ENCODE results near the gene DHRS2.

DNA sequence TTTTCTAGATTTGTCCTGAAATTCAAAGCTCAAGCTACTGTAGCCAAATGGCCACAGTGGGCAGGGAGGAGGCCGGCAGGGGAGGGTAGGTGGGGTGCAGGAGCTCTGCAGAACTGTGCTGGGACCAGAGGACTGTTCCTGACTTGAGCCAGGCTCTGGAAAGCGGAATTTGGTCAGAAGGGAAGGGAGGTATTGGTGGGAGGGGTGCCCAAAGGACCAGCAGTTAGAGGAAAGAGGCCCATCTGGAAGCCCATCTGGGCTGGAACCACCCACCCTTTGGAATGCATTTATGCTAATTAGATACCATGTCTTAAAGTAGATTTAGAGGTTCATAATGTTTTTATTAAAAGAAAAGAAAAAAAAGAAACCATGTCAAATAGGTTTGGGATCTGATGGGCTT is 33.1 kb upstream of the DHRS2 start:
- no peak for TF ChIP-seq POLR2A (IDR thresholded peaks at IDR 0.05)
- TF ChIP-seq, protein P1, sequence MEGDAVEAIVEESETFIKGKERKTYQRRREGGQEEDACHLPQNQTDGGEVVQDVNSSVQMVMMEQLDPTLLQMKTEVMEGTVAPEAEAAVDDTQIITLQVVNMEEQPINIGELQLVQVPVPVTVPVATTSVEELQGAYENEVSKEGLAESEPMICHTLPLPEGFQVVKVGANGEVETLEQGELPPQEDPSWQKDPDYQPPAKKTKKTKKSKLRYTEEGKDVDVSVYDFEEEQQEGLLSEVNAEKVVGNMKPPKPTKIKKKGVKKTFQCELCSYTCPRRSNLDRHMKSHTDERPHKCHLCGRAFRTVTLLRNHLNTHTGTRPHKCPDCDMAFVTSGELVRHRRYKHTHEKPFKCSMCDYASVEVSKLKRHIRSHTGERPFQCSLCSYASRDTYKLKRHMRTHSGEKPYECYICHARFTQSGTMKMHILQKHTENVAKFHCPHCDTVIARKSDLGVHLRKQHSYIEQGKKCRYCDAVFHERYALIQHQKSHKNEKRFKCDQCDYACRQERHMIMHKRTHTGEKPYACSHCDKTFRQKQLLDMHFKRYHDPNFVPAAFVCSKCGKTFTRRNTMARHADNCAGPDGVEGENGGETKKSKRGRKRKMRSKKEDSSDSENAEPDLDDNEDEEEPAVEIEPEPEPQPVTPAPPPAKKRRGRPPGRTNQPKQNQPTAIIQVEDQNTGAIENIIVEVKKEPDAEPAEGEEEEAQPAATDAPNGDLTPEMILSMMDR (IDR thresholded peaks at IDR 0.05): no peak
- no peak for TF ChIP-seq EP300 (IDR thresholded peaks at IDR 0.05)
- TF ChIP-seq POLR2AphosphoS5 (IDR thresholded peaks at IDR 0.05): no peak

All from stomach (tissue), 4 donors.